Measurements from ENCODE around the gene EDN3. TPM values are rescaled to one million over a fixed set of nuclear protein-coding genes. Genes with fewer than 3 reads are reported as not detected.
"Not testable (repeated sequence)": the region's sequence is repeated elsewhere in the genome, so short reads cannot be mapped to it uniquely, and the experiment has no call there.

EDN3 gene
- total and polyA plus RNA-seq, 7 donors: 0.62 to 2.3 (median 1.3) TPM

GRCh38 chr20:59340201-59340885 is 39.9 kb downstream of the EDN3 start:
- peaks cover 0 to 4% (median 0%) of the 10 kb centered on the region in 3 donors for H3K27me3 ChIP-seq (ENCODE audit: insufficient read depth in 3 of 3, low read length in 2 of 3)
- H3K36me3 ChIP-seq (ENCODE audit: insufficient read depth in 1 of 2, low read depth in 1 of 2): no peaks in the 10 kb centered on the region
- no peak overlapping the region for H3K27ac ChIP-seq
- H3K4me3 ChIP-seq: no peak overlapping the region
- ATAC-seq: peak in 1 of 4 donors; percentile 48
- no peaks in the 10 kb centered on the region for H3K4me1 ChIP-seq
- WGBS, 3 donors: 53 to 71% (median 62%) methylated on average over 12 of the region's 12 CpGs
- DNase-seq: no peak
- intact Hi-C loops (cut with DNase I): no loop called here
- H3K9me3 ChIP-seq: no peaks in the 10 kb centered on the region
- TF ChIP-seq, protein P1, sequence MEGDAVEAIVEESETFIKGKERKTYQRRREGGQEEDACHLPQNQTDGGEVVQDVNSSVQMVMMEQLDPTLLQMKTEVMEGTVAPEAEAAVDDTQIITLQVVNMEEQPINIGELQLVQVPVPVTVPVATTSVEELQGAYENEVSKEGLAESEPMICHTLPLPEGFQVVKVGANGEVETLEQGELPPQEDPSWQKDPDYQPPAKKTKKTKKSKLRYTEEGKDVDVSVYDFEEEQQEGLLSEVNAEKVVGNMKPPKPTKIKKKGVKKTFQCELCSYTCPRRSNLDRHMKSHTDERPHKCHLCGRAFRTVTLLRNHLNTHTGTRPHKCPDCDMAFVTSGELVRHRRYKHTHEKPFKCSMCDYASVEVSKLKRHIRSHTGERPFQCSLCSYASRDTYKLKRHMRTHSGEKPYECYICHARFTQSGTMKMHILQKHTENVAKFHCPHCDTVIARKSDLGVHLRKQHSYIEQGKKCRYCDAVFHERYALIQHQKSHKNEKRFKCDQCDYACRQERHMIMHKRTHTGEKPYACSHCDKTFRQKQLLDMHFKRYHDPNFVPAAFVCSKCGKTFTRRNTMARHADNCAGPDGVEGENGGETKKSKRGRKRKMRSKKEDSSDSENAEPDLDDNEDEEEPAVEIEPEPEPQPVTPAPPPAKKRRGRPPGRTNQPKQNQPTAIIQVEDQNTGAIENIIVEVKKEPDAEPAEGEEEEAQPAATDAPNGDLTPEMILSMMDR (IDR thresholded peaks at IDR 0.05): no peak

DNA sequence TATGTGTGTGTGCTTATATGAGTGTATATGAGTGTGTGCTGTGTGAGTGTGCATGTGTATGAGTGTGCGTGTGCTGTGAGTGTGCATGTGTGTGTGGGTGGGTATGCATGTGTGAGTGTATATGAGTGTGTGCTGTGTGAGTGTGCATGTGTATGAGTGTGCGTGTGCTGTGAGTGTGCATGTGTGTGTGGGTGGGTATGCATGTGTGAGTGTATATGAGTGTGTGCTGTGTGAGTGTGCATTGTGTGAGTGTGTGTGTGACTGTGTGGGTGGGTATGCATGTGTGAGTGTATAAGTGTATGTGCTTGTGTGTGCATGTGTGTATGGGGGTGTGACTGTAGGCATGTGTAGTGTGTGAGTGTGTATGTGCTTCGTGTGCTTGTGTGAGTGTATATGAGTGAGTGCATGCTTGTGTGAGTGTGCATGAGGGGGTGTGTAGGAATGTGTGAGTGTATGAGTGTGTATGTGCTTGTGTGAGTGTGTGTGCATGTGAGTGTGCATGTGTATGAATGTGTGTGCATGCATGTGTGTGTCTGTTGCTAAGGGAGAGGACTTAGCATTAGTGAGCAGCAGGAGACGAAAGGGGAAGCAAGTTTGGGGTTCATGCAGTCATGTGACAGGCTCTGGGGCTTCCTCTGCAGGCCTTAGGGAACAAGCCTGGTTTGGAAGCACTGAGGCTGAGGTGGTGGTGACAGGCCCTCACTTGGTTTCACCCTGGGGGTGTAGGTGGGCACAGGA is 41.0 kb downstream of the EDN3 start:
- intact Hi-C loops (cut with DNase I); H3K9me3 ChIP-seq; H3K27me3 ChIP-seq (ENCODE audit: insufficient read depth in 3 of 3, low read length in 2 of 3); H3K4me1 ChIP-seq; H3K4me3 ChIP-seq; DNase-seq; ATAC-seq; H3K27ac ChIP-seq; H3K36me3 ChIP-seq (ENCODE audit: insufficient read depth in 1 of 2, low read depth in 1 of 2): not testable (repeated sequence)
- WGBS, 3 donors: 72 to 79% (median 76%) methylated on average over 4 of the region's 4 CpGs

GRCh38 chr20:59342023-59342957 is 41.9 kb downstream of the EDN3 start:
- Histone ChIP-seq H3K27me3 (ENCODE audit: insufficient read depth in 3 of 3, low read length in 2 of 3) (peaks cover 0 to 7% (median 0%) of the 10 kb centered on the region in 3 donors), H3K9me3 (no peaks in the 10 kb centered on the region), H3K27ac (no peak overlapping the region), H3K36me3 (ENCODE audit: insufficient read depth in 1 of 2, low read depth in 1 of 2) (no peaks in the 10 kb centered on the region), H3K4me1 (no peaks in the 10 kb centered on the region), H3K4me3 (no peak overlapping the region)
- ATAC-seq (peak in 3 of 4 donors; percentile 43 to 66 (median 49)), DNase-seq (no peak)
- 28 to 37% (median 32%) methylated on average over 27 to 28 of the region's 28 CpGs for WGBS, 3 donors
- TF ChIP-seq, protein P1 (IDR thresholded peaks at IDR 0.05): no peak
- intact Hi-C loops (cut with DNase I): no loop called here

- H3K4me3 ChIP-seq: no peak overlapping the region
- no peak for ATAC-seq
- no peak overlapping the region for H3K27ac ChIP-seq
- no peaks in the 10 kb centered on the region for H3K4me1 ChIP-seq
- H3K9me3 ChIP-seq: no peaks in the 10 kb centered on the region
- no peaks in the 10 kb centered on the region for H3K36me3 ChIP-seq (ENCODE audit: insufficient read depth in 1 of 2, low read depth in 1 of 2)
- TF ChIP-seq, protein P1 (IDR thresholded peaks at IDR 0.05): no peak
- H3K27me3 ChIP-seq (ENCODE audit: insufficient read depth in 3 of 3, low read length in 2 of 3): peaks cover 0 to 20% (median 0%) of the 10 kb centered on the region in 3 donors
- DNase-seq: no peak
- 79 to 88% (median 84%) methylated on average over 2 of the region's 2 CpGs for WGBS, 3 donors
- intact Hi-C loops (cut with DNase I): no loop called here
Measured at GRCh38 chr20:59346061-59346460, 45.6 kb downstream of the EDN3 start.

Measured in psoas muscle (tissue), 8 donors.